Measurements from ENCODE around the gene BACH2. TPM values are rescaled to one million over a fixed set of nuclear protein-coding genes. Genes with fewer than 3 reads are reported as not detected.

Gene BACH2
- total and polyA plus RNA-seq, 10 of the 15 experiments (the other 5 are each of a cell fraction or from before 2014, with no cell fraction given) = 0.03 to 0.28 (median 0.04) TPM; not detected in 3

- TF ChIP-seq CHD2 (IDR thresholded peaks at IDR 0.05; ENCODE audit: borderline replicate concordance, low read depth, low read length) (peak; percentile 32; the same call in 1 of the 2 replicates), USF2 (IDR thresholded peaks at IDR 0.05; ENCODE audit: borderline replicate concordance, low read depth, low read length) (no peak), MYB (IDR thresholded peaks at IDR 0.05; ENCODE audit: borderline replicate concordance, low read depth, low read length) (no peak), KLF5 (IDR thresholded peaks at IDR 0.05; ENCODE audit: partially characterized antibody) (no peak), CUX1 (IDR thresholded peaks at IDR 0.05; ENCODE audit: insufficient replicate concordance, low read depth, low read length) (no peak), CHD1 (IDR thresholded peaks at IDR 0.05; ENCODE audit: low read depth, low read length) (no peak), MTA3 (IDR thresholded peaks at IDR 0.05; ENCODE audit: borderline replicate concordance, low read length) (peak; percentile 77; the same call in 1 of the 2 replicates), SRF (IDR thresholded peaks at IDR 0.05; ENCODE audit: low read depth in 2 of 2, low read length in 2 of 2) (no peak), ZBTB11 (CRISPR knock-in tag; IDR thresholded peaks at IDR 0.05) (no peak), NR2C1 (IDR thresholded peaks at IDR 0.05) (no peak), CBX3 (IDR thresholded peaks at IDR 0.05; ENCODE audit: borderline replicate concordance, low read depth) (no peak), HDGF (IDR thresholded peaks at IDR 0.05) (no peak), CREM (IDR thresholded peaks at IDR 0.05; ENCODE audit: low read depth) (peak; percentile 81), USF1 (IDR thresholded peaks at IDR 0.05; ENCODE audit: borderline replicate concordance, extremely low read length, insufficient read depth, low read depth, low read length) (no peak), GABPA (IDR thresholded peaks at IDR 0.05; ENCODE audit: low read depth) (peak; percentile 48; the same call in 1 of the 2 replicates), SMAD5 (IDR thresholded peaks at IDR 0.05; ENCODE audit: low read depth) (no peak), IRF5 (IDR thresholded peaks at IDR 0.05; ENCODE audit: borderline replicate concordance) (no peak), NRF1 (conservative IDR thresholded peaks at IDR 0.05; ENCODE audit: low read depth, low read length) (no peak)
Observed at GRCh38 chr6:90080876-90081481, 215.7 kb downstream of the BACH2 start (continued).
